Kidney tubule cell (primary cell): ENCODE results near the gene FAP.

Experiments used
- DNase-seq: peaks from one replicate; pipeline ENCODE4 v3.0.0-alpha.2; 2018; ENCODE audit warnings: low spot score

Gene FAP

GRCh38 chr2:162185541-162186232 lies 57.6 kb downstream of the FAP start:
- DNase-seq = no peak

- DNase-seq = peak; percentile 65
These were observed 58.3 kb downstream of the FAP start for GRCh38 chr2:162184821-162185450.

DNA sequence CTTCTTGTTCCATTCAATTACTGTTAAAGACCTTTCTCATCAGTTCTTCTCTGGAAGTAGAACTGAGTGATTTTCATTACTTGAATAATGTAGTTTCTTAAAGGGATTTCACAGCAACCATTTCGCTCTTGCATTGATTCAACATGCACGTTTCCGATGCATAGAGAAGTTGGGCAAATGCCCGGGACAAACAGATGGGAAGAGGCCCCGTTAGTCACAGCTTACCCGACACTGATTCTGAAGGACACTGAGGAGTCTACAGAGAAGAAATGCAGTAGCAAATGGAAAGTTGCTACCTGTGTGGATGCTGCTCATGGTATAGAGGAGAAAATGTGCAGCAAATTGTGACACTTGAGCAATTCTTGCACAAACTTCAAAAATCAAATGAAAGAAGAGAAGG lies 58.9 kb downstream of the FAP start:
- DNase-seq = no peak

DNA sequence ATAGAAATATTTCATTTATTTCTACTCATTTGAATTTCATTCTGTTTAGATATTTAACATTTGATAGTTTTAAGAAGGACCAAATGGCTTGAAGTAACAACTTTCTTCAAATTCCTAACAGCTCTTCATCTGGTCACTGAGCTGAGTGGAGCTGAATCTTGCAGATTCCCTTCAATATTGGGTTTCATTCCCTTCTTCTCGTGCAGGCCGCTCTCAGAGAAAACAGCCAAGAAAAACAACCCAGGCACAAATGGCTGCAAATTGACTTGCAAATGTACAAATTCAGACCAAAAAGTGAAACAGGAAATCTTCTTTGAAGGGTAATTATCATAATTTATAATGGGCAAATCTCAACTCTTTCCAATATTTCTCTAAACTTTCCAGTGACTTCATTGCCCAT lies 60.9 kb downstream of the FAP start:
- DNase-seq = no peak

DNA sequence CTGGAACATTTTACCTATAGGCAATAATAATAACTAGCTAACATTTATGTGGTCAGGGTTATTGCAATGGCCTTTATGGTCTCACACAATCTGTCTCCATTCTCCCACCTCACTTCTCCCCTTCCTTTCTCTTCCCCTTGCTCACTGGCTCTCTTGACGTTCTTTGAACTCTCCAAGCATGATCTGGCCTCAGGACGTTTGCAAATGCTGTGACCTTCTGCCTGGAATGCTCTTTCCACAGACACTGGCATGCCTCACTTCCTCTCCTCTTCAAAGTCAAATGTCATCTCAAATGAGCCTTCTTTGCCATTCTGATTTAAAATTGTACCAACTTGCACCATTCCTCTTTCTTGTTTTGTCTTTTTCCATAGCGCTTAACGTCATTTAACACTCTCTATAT lies 65.9 kb downstream of the FAP start:
- no peak for DNase-seq

GRCh38 chr2:162175714-162176113 lies 67.5 kb downstream of the FAP start:
- DNase-seq = no peak

GRCh38 chr2:162174746-162175145 lies 68.5 kb downstream of the FAP start:
- DNase-seq = no peak

GRCh38 chr2:162172802-162173370 lies 70.4 kb downstream of the FAP start:
- DNase-seq = peak; percentile 28

GRCh38 chr2:162166745-162167144 lies 76.5 kb downstream of the FAP start:
- no peak for DNase-seq

GRCh38 chr2:162166174-162166573 lies 77.1 kb downstream of the FAP start:
- no peak for DNase-seq

- peak; percentile 20 for DNase-seq
These were observed 78.4 kb downstream of the FAP start for GRCh38 chr2:162164802-162165201.

- DNase-seq = no peak
These were observed 83.8 kb downstream of the FAP start for GRCh38 chr2:162159446-162159845.

DNA sequence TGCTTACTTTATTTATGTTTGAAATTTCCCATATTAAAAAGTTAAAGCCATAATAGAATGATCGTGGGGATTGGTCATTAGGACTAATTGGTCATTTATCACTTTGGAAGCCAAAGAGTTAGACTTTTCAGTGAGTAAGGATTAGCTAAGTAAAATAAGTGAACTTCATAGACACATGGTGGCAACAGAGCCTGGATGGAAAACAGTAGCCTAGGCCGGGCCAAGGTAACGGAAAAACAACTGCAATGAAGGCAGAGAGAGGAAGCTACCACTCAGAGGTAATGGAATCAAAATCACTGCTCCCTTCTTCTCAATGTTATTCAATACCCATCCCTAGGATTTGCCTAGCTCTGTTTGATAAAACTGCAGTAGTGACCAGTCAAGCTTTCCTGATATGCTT lies 87.1 kb downstream of the FAP start:
- DNase-seq = no peak

DNA sequence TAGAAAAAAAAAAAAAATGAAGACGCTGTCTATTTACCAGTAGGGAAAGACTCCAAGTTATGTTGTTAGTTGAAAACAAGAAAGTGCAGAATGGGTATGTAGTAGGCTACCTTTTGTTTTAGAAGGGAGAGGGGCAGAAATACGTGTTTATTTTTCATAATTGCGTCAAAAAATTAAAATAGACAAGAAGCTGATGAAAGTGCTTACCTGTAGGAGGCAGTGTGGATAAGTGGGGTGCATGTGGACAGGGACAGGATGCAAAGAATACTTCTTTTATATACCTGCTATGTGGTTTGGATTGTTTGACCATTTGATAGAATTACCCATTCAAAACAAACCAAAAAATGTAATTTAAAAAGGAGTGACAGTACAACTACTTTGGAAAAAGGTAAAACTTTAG lies 88.2 kb downstream of the FAP start:
- DNase-seq = no peak

DNA sequence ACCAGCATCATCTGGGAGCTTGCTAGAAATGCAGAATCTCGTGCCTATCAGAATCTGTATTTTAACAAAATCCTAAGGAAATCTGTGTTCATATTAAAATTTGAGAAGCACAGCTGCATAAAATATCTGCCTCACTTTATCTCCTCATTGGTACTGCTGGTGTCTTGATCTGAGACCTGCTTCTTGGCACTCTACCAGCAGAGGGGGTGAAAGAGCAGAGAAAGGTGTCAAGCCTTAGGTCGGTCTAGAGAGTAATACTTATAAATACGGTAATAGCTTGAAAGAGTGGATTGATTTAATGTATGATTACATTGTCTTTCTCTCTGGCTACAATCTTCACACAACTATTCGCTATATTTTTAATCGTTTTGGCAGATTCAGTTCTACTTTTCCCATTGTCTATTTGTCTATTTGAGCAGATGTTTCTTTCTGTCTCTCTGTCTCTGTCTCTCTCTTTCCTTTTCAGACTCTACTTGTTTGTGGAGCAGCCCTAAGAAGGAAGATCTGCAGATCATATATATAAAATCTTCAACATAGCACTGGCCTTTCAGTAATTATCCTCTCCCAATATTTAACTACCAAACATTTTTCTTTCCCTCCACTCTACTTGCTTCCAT lies 89.5 kb downstream of the FAP start:
- peak; percentile 70 for DNase-seq

- DNase-seq = no peak
These were observed 91.1 kb downstream of the FAP start, which contains the start of gene GCG for GRCh38 chr2:162152147-162152546. GCG (minus strand) TSS chr2:162152247; CDS start chr2:162149178, 3,069 bp downstream.

DNA sequence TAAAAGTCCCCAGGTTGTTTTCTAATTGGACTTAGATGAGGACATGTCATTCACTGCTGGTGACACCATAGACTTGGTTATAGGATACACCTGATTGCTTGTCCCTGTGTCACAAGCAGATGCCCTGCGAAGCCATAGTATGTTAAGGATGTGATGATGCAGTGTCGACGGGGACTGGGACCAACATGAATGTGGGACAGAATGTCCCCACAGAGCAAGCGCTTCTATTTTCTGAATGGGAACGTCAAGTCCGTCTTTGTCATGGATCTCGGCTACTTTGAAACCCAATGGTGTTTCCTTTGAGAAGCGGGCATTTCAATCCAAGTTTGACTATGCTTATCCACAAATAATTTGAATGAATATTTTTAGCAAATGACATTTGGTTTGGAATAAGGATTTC lies 93.3 kb downstream of the FAP start:
- no peak for DNase-seq

DNA sequence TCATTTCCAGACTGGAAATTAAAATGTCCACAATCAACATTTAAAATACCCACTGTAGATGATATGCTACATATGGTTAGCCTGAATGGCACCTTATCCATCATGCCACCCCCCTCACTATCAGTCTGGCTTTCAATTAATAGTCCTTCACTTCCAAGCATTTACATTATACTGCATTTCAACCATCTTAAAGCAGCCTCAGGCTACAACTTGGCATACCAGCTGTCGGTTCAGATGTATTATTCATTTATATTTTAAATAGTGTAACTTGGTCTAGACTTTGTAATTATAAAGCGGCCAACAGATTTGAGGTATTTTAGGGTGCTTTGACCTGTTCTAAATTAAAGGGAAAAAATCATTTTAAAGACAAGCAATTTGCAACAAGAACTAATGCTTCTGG lies 93.8 kb downstream of the FAP start:
- no peak for DNase-seq

DNA sequence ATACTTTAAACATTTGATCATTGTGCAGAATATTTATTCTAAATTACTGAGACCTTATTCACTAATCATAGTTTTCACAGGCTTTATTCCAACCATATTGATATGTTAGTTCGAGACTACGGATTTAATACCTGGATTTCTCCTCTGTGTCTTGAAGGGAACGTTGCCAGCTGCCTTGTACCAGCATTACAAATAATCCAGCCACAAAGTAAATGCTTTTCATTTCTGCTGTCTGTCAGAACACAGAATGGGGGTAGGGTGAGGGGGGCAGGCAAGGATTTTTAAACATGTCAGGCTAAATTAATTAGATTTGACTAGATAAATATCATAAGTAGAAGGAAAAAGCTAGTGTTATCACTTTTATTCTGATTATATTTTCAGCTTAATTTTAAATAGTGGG lies 94.3 kb downstream of the FAP start:
- DNase-seq = no peak

DNA sequence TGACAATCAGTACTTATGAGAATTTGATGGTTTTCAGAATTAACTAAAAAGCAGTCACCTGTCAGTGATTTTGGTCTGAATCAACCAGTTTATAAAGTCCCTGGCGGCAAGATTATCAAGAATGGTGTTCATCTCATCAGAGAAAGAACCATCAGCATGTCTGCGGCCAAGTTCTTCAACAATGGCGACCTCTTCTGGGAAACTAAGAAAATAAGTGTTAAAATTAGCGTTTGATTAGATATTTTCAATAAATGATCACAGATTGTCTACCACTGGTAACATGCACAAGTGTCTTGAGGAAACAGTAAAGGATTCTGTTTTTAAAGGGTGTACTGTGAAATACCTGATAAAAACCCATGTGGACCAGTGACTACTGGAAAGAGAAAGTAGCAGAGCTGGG lies 99.3 kb downstream of the FAP start:
- DNase-seq = no peak

- DNase-seq = no peak
These were observed 104.9 kb downstream of the FAP start for GRCh38 chr2:162138310-162138709.

GRCh38 chr2:162127422-162127821 lies 115.8 kb downstream of the FAP start:
- DNase-seq = peak; percentile 29

DNA sequence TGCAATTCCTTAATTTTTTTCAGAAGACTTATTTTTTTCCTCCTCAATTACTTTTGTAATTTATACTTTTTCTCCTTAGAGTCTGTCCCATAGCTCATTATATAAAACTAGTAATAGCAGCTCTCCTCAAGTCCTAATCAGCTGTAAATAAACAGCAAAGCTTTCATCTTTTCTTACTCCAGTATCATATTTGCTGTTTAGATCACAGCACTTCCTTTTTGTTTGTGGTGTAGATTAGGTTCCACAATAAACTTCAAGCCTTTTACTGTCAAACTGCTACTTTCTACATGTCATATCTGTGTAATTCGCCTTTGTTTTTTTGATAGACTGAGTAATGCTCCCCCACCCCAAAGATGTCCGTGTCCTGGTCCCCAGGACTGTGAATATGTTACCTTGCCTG lies 116.7 kb downstream of the FAP start:
- DNase-seq = no peak
